Activated T-helper 9 cell treated with anti-CD3 and anti-CD28 coated beads, Interleukin-2, amount 50 U/mL, for 16 hours (primary cell): ENCODE data around the gene PRDX1.
"Not testable (repeated sequence)": the region's sequence is repeated elsewhere in the genome, so short reads cannot be mapped to it uniquely, and the experiment has no call there.

Experiments
- DNase-seq: peaks from one replicate; pipeline ENCODE4 v3.0.0-alpha.2; 2020; ENCODE audit warnings: low read depth

The PRDX1 gene

GRCh38 chr1:45535988-45536766, 14.5 kb upstream of the PRDX1 start:
- no peak for DNase-seq

- no peak for DNase-seq
Measured at GRCh38 chr1:45531873-45532272, 10.2 kb upstream of the PRDX1 start.

- no peak for DNase-seq
Measured at GRCh38 chr1:45530632-45531135, 9.0 kb upstream of the PRDX1 start.

GRCh38 chr1:45526135-45526644, 4.5 kb upstream of the PRDX1 start:
- DNase-seq = no peak

- not testable (repeated sequence) for DNase-seq
Measured at GRCh38 chr1:45523975-45524374, 2.3 kb upstream of the PRDX1 start.

- DNase-seq = not testable (repeated sequence)
Measured at GRCh38 chr1:45523516-45523915, 1.8 kb upstream of the PRDX1 start.

- no peak for DNase-seq
Measured at GRCh38 chr1:45522324-45523104, 830 bp upstream of the PRDX1 start.

GRCh38 chr1:45519774-45520173, 1.9 kb downstream of the PRDX1 start:
- DNase-seq = not testable (repeated sequence)

- DNase-seq = no peak
Measured at GRCh38 chr1:45518910-45519309, 2.8 kb downstream of the PRDX1 start.

- not testable (repeated sequence) for DNase-seq
Measured at GRCh38 chr1:45518366-45518765, 3.3 kb downstream of the PRDX1 start.

GRCh38 chr1:45516465-45516864, 5.2 kb downstream of the PRDX1 start:
- no peak for DNase-seq

GRCh38 chr1:45516036-45516435, 5.6 kb downstream of the PRDX1 start:
- no peak for DNase-seq

- DNase-seq = not testable (repeated sequence)
Measured at GRCh38 chr1:45513532-45514260, 8.0 kb downstream of the PRDX1 start.

GRCh38 chr1:45512641-45513054, 9.0 kb downstream of the PRDX1 start:
- peak; percentile 28 for DNase-seq

- DNase-seq = no peak
Measured at GRCh38 chr1:45510972-45511527, 10.6 kb downstream of the PRDX1 start.

- no peak for DNase-seq
Measured at GRCh38 chr1:45510036-45510971, 11.4 kb downstream of the PRDX1 start.

GRCh38 chr1:45508295-45509151, 13.2 kb downstream of the PRDX1 start:
- DNase-seq = no peak

- no peak for DNase-seq
Measured at GRCh38 chr1:45507893-45508292, 13.8 kb downstream of the PRDX1 start.

GRCh38 chr1:45507195-45507594, 14.5 kb downstream of the PRDX1 start:
- no peak for DNase-seq
